Small intestine (tissue), 7 donors: Measurements from ENCODE around the gene CSNK1A1L. TPM values are rescaled to one million over a fixed set of nuclear protein-coding genes. Genes with fewer than 3 reads are reported as not detected.
"Not testable (repeated sequence)": the region's sequence is repeated elsewhere in the genome, so short reads cannot be mapped to it uniquely, and the experiment has no call there.

Source experiments
- DNase-seq, 2 donors: peaks; one replicate each; pipeline versions ENCODE4 v3.0.0 to v3.0.0-alpha.2; 2013
- FAIRE-seq: peaks from 2 replicates; lab custom pipeline; 2012; peaks lifted over from hg19 to GRCh38; lab: Jason Lieb, UNC
- H3K27ac ChIP-seq, 3 donors: one replicate each; pipeline ENCODE4 v1.5.1; 2013; ENCODE audit warnings: low read length in 2 of 3, mild to moderate bottlenecking in 2 of 3, control low read depth in 1 of 3, inconsistent platforms in 1 of 3, low read depth in 1 of 3, moderate library complexity in 1 of 3
- H3K27me3 ChIP-seq, 3 donors: one replicate each; pipeline ENCODE4 v1.6.1; 2013; ENCODE audit warnings: low read length in 3 of 3, inconsistent platforms in 1 of 3; ENCODE audit not compliant: control insufficient read depth in 3 of 3, insufficient read depth in 3 of 3
- H3K36me3 ChIP-seq, 3 donors: one replicate each; pipeline ENCODE4 v1.6.1; 2013; ENCODE audit warnings: low read length in 3 of 3, inconsistent platforms in 1 of 3, low read depth in 1 of 3, mild to moderate bottlenecking in 1 of 3, moderate library complexity in 1 of 3; ENCODE audit not compliant: control insufficient read depth in 3 of 3, insufficient read depth in 2 of 3
- H3K4me1 ChIP-seq, 3 donors: one replicate each; pipeline ENCODE4 v1.6.1; 2013; ENCODE audit warnings: low read length in 2 of 3, inconsistent platforms in 1 of 3, low read depth in 1 of 3, mild to moderate bottlenecking in 1 of 3, moderate library complexity in 1 of 3; ENCODE audit not compliant: control insufficient read depth in 3 of 3, insufficient read depth in 2 of 3
- H3K4me3 ChIP-seq, 3 donors: one replicate each; pipeline ENCODE4 v1.5.1; 2013; ENCODE audit warnings: low read length in 3 of 3, control low read depth in 1 of 3, inconsistent platforms in 1 of 3, low read depth in 1 of 3, mild to moderate bottlenecking in 1 of 3, moderate library complexity in 1 of 3
- H3K9me3 ChIP-seq, 2 donors: one replicate each; pipeline ENCODE4 v1.6.1; 2013; ENCODE audit warnings: low read depth in 1 of 2, low read length in 1 of 2; ENCODE audit not compliant: control insufficient read depth in 2 of 2, insufficient read depth in 1 of 2
- WGBS, 3 donors: extraction: QIAGEN DNeasy Blood & Tissue Kit; methylation state at CpG; one replicate each; pipeline ENCODE4 v1.1.7; 2013; 5-methylcytosine and 5-hydroxymethylcytosine counted together
- polyA plus RNA-seq, 4 donors: library from polyadenylated mRNA; stranded (reverse) in 3 of 4; unstranded in 1 of 4; fragments of 200-250 nt in 3 of 4; fragments of 120-200 nt in 1 of 4; gene quantifications; one replicate each; pipeline versions ENCODE4 v1.2.1 to v1.2.3, GENCODE V29; 2013
- donor health status: healthy with polysubstance abuse.
- donor health status: control.
- donor health status: control.
- donor health status: Bipolar disorder and iron deficiency.
- donor health status: healthy.

The CSNK1A1L gene
- polyA plus RNA-seq, 4 donors, result not detected

DNA sequence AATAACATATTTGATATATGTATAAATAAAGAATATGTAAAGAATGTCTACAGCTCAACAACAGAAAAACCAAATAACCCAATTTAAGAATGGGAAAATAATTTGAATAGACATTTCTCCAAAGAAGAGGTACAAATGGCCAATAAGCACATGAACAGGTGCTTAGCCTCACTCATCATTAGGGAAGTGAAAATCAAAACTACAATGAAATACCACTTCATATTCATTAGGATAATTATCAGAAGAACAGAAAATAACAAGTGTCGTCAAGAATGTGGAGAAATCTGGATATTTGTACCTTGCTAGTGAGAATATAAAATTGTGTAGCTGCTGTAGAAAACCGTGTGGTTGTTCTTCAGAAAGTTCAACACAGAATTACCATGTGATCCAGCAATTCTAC, 37.6 kb downstream of the CSNK1A1L start:
- Histone ChIP-seq H3K36me3 (no peaks in the 10 kb centered on the region), H3K4me3 (no peak overlapping the region), H3K9me3 (no peaks in the 10 kb centered on the region), H3K27me3 (no peaks in the 10 kb centered on the region), H3K27ac (no peak overlapping the region), H3K4me1 (no peaks in the 10 kb centered on the region)
- no peak for FAIRE-seq
- no peak for DNase-seq
- WGBS, 3 donors, result 62 to 87% (median 76%) methylated on average over 2 of the region's 2 CpGs

DNA sequence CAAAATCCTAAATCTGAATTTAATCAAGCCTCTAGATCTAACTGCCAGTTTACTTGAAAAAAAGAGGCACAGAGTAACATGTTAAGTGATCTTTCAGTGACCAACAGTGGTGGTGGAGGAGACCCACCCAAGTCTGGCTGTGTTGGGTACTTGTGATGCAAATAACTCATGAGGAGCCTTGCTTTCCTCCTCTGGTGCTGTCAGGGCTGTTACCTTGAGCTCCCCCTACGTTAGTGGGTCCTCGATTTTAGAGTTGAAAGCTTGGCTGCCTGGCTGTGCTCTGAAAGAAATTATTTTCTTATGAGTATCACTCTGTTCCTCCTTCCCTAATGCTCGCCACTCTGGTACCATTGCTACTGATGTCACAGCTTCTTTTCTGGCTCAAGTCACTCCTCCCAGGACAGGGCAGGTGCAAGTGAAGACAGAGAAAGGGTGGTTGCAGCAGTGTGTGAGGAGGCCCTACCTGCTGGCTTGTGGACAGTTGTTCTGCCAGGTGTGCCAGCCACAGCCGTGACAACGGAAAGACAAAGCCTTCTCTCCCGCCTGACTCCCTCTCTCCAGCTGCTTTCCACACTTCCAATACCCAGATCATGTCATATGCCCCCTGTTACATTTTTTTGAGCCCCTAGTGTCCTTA, 39.5 kb downstream of the CSNK1A1L start:
- no peak for FAIRE-seq
- Histone ChIP-seq H3K36me3 (no peaks in the 10 kb centered on the region), H3K27ac (no peak overlapping the region), H3K4me3 (no peak overlapping the region), H3K9me3 (no peaks in the 10 kb centered on the region), H3K4me1 (no peaks in the 10 kb centered on the region), H3K27me3 (no peaks in the 10 kb centered on the region)
- 72 to 79% (median 78%) methylated on average over 6 of the region's 6 CpGs for WGBS, 3 donors
- DNase-seq, result no peak

DNA sequence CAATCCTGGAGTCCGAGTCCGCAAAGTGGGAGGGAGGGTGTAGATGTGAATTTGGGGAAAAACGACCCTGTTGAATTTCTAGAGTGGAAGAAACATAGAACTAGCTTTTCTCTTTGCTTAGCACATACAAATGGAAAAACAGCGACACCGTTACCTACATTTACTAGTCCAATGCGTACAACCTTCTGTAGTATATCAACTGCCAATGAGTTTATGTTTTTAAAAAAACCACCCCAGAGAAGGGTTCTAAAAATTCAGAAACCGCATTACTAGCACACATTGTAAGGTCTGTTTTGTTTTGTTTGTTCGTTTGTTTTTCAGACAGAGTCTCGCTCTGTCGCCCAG, 45.6 kb downstream of the CSNK1A1L start:
- FAIRE-seq, result no peak
- peak overlapping the region in 1 of 3 donors; percentile 60 for H3K27ac ChIP-seq
- peaks cover 0 to 2% (median 0%) of the 10 kb centered on the region in 3 donors for H3K4me1 ChIP-seq
- H3K36me3 ChIP-seq, result peaks cover 0 to 5% (median 0%) of the 10 kb centered on the region in 3 donors
- no peak for DNase-seq
- H3K4me3 ChIP-seq, result peak overlapping the region; percentile 82 to 98 (median 95)
- WGBS, 3 donors, result 9 to 15% (median 14%) methylated on average over 10 of the region's 10 CpGs
- H3K27me3 ChIP-seq, result no peaks in the 10 kb centered on the region
- no peaks in the 10 kb centered on the region for H3K9me3 ChIP-seq

DNA sequence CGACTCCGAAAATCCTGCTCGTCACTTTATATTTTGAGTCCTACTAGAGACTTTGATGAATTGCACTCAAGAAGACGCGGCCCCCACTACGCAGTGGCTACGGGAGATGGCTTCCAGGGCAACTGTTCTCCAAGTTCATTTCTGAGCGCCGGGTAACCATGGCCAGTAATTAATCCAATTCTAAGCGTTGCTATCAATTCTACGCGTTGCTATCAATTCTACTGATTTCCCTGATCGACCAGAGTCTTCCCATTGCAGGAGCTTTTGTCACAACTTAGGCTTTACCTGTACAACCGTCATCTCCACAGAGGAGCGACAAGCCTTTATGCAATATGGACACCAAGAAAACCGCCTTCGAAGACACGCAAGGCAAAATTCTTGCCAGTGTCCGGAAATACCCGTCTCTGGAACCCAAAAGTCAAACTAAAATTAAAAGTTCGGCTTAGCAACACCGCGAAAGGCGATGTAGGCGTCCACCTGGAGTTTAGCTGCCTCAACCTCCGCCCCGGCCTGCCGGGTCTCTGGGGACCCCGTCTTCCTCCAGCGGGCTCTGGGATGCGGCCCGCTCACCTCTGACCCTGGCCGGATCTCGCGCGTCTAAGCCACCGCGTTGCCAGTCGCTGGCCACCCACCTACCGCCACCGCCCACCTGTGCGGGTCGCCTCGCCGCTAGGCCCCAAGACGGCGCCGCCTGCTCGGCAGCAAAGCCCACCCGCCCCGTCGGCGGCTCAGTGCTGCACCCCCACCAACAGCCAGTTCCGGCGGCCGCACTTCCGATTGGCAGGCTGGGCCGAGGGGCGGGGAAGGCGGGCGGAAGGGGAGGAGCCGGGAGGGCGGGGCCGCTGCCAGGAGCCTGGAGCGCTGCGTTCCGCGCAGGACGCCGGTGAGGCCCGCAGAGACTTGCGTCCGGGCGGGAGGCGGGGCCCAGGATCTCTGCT, 46.3 kb downstream of the CSNK1A1L start, which contains the start of gene SUPT20H:
TSS of gene SUPT20H (minus strand) at position 779 of the 938 bp plus-strand sequence. CDS start 8,198 bp downstream, outside the sequence.
- FAIRE-seq, result no peak
- DNase-seq, result peak; percentile 90 to 96
- no peaks in the 10 kb centered on the region for H3K27me3 ChIP-seq
- peaks cover 0 to 5% (median 0%) of the 10 kb centered on the region in 3 donors for H3K36me3 ChIP-seq
- peak within 1 kb of the TSS; percentile 87 to 98 (median 93) for H3K27ac ChIP-seq
- H3K4me1 ChIP-seq, result peaks cover 0 to 2% (median 0%) of the 10 kb centered on the region in 3 donors
- H3K9me3 ChIP-seq, result no peaks in the 10 kb centered on the region
- 0% methylated on average over 66 to 75 of the region's 75 CpGs for WGBS, 3 donors
- H3K4me3 ChIP-seq, result peak within 1 kb of the TSS; percentile 82 to 98 (median 95)

DNA sequence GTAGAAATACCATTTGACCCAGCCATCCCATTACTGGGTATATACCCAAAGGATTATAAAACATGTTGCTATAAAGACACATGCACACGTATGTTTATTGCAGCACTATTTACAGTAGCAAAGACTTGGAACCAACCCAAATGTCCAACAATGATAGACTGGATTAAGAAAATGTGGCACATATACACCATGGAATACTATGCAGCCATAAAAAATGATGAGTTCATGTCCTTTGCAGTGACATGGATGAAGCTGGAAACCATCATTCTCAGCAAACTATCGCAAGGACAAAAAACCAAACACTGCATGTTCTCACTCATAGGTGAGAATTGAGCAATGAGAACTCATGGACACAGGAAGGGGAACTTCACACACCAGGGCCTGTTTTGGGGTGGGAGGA, 49.2 kb downstream of the CSNK1A1L start:
- H3K27me3 ChIP-seq, DNase-seq, H3K36me3 ChIP-seq, H3K27ac ChIP-seq, H3K4me3 ChIP-seq, H3K4me1 ChIP-seq, FAIRE-seq, H3K9me3 ChIP-seq: not testable (repeated sequence)
- whole genome bisulfite sequencing, 3 donors, result 84 to 94% (median 88%) methylated on average over 2 of the region's 2 CpGs

Other genes with a start within 250 kb of the CSNK1A1L start
- gene SMAD9, start 185.4 kb downstream of the CSNK1A1L start, polyA plus RNA-seq, result 1 to 10 TPM in 2 of 4 donors, under 1 TPM in 2; 0.45 to 7.1 (median 2.1) TPM
- gene ALG5, start 106.3 kb downstream of the CSNK1A1L start, polyA plus RNA-seq, result 10 to 100 TPM; 20.4 to 74.0 (median 40.6) TPM
- 10 to 100 TPM; 29.2 to 54.2 (median 45.3) TPM for gene EXOSC8, start 104.9 kb downstream of the CSNK1A1L start, polyA plus RNA-seq
- gene SUPT20H, start 46.0 kb downstream of the CSNK1A1L start, polyA plus RNA-seq, result 10 to 100 TPM; 20.0 to 64.1 (median 20.4) TPM